C4-2B (cell line): Measurements from ENCODE around the gene CCIN.

Source experiments
- ZFX ChIP-seq: fragments of 450-650 bp; IDR thresholded peaks from 2 replicates; pipeline ENCODE4 v1.6.1; 2017
- TF ChIP-seq, protein P1 (sequence below): fragments of 450-650 bp; conservative IDR thresholded peaks from 2 replicates; pipeline ENCODE4 v1.5.1; 2017; ENCODE audit warnings: mild to moderate bottlenecking

- TF ChIP-seq, protein P1, sequence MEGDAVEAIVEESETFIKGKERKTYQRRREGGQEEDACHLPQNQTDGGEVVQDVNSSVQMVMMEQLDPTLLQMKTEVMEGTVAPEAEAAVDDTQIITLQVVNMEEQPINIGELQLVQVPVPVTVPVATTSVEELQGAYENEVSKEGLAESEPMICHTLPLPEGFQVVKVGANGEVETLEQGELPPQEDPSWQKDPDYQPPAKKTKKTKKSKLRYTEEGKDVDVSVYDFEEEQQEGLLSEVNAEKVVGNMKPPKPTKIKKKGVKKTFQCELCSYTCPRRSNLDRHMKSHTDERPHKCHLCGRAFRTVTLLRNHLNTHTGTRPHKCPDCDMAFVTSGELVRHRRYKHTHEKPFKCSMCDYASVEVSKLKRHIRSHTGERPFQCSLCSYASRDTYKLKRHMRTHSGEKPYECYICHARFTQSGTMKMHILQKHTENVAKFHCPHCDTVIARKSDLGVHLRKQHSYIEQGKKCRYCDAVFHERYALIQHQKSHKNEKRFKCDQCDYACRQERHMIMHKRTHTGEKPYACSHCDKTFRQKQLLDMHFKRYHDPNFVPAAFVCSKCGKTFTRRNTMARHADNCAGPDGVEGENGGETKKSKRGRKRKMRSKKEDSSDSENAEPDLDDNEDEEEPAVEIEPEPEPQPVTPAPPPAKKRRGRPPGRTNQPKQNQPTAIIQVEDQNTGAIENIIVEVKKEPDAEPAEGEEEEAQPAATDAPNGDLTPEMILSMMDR: no peak
- no peak for TF ChIP-seq ZFX
These were observed 520 bp downstream of the CCIN start for GRCh38 chr9:36169708-36170107.
